ENCODE data around the gene FAM219B. TPM values are rescaled to one million over a fixed set of nuclear protein-coding genes. Genes with fewer than 3 reads are reported as not detected.
A peak's percentile ranks its signal among the peaks of the same experiment; 100 is the strongest.

The FAM219B gene
- total RNA-seq, 1 donor from 2014 or later = 110 TPM

DNA sequence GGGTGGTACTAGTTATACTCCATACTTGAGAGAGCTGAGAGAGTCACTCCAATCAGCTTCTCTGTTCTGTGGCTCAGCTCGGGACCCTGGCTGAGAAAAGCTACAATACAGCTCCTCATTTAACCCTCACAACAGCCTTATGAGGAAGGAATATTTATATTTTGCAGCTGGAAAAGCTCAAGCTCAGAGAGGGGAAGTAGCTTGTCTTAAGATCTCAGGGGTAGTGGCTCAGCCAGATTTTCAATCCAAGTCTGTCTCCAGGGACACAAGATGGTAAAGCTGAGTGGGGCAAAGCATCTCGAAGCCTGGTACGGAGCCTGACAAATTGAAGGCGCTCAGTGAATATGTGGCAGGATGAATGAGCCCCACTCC lies 48.3 kb downstream of the FAM219B start:
- intact Hi-C loops (cut with micrococcal nuclease) = no loop called here
- ATAC-seq = no peak
- DNase-seq = no peak

DNA sequence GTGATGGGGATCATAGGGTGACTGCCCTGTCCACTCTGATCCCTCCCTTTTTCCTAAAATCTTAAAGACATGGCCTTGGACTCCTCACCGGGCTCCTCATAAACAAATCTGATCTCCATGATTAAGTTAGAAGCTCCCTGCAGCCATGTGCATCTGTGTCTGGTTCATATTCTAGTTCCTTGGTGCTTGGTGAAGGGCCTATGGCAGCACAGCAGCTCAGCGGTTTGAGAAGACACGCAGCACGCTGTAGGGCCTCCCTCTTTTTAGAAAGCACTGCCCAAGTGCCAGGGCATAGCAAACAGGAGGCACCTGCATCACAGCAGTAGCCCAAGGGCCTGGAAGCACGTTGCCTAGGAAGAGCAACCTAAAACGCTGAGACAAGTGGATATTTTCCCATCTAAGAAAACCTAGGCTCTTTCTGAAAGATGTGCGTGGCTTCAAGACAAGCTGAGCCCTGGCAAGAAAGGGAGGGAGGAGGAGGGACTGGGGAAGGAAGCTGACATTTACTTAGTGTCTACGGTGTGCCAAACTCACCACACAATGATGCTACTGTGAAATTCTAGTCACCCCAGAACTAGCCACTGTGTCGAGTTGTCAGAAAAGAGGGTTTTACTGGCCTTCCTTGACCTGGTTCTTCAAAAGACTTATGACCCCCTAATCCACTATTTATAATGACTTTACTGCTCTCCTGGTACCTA lies 48.8 kb downstream of the FAM219B start:
- ATAC-seq (no peak), DNase-seq (no peak)
- intact Hi-C loops (cut with micrococcal nuclease) = no loop called here

DNA sequence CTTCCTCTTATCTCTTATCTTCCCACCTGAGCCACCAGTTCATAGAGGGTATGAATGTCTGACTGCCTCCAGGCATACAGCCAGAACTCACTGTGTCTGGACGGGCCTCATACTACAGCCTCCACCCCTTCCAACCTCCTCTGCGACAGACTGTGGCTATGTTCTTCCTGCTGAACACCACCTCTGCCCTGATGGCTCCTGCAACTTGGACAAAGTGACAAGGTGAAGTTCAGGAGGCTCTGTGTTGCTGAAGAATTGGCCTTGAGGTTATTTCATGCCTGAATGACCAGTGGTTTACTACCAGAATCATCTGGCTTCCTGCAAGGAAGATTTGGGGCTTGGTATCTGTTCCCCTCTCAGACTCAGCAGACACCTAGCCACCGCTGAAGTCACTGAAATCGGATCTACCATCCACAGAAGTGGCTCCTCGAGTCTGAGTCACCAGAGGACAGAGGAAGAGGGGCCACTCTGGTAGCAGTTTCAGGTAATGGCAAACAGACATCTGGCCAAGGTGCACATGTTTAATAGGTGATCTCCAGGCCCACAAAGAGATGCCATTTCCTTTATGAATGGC lies 49.5 kb downstream of the FAM219B start:
- ATAC-seq (peak; percentile 71), DNase-seq (no peak)
- intact Hi-C loops (cut with micrococcal nuclease) = no loop called here

DNA sequence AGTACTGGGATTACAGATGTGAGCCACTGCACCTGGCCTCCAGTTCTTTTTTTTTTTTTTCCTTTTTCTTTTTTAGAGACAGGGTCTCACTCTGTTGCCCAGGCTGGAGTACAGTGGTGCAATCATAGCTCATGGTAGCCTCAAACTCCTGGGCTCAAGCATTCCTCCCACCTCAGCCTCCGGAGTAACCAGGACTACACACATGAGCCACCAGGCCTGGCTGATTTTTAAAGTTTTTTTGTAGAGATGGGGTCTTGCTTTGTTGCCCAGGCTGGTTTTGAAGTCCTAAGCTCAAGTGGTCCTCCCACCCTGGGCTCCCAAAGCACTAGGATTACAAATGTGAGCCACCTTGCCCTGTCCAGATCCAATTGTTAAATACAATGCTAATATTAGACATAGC lies 50.1 kb downstream of the FAM219B start:
- intact Hi-C loops (cut with micrococcal nuclease) = no loop called here
- DNase-seq (no peak), ATAC-seq (no peak)

DNA sequence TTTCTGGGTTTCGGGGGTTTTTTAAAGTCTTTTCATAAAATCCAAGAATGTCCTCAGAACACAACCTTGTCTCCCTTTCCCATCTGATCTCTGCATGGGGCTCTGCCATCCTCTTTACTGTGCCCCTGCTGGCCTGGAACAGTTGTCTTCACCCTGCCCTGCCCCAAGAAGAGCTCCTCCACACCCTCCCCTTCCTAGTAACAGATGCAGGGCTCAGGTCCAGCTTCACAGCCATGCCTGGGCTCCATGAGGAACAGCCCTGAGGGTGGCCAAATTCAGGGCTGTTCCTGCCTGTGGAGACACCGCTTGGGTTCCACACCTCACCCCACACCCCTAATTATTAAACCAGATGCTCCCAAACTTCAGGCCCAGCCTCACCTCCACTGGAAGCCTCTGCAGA lies 50.8 kb downstream of the FAM219B start:
- peak; percentile 69 for ATAC-seq
- no peak for DNase-seq
- intact Hi-C loops (cut with micrococcal nuclease) = no loop called here

DNA sequence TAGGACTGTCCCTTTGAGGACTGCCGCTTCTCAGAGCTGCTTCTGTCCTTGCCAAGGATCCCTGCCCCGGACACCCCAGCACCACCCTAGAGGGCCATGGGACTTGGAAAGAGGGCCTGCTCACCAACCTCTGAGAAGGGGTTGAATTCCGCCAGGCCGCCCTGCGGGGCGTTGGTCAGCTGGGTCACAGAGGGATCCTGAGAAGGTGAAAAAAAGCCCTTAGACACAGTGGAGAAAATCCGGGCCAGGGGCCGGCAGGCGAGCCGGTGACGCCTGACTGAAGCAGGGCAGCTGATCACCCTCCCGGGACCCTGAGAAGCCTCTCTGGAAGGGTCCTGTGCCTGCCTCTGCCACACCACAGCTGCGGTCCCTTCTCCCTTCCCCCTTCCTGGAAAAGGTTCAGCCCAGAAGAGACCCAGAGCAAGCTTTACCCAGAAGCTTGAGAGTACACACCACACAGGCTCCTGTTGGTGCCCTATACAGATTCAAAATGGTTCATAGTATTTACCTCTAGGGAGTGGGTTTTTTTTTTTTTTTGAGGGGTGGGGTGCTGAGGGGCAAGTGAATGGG lies 52.1 kb downstream of the FAM219B start:
- ATAC-seq (no peak), DNase-seq (no peak)
- intact Hi-C loops (cut with micrococcal nuclease) = no loop called here

DNA sequence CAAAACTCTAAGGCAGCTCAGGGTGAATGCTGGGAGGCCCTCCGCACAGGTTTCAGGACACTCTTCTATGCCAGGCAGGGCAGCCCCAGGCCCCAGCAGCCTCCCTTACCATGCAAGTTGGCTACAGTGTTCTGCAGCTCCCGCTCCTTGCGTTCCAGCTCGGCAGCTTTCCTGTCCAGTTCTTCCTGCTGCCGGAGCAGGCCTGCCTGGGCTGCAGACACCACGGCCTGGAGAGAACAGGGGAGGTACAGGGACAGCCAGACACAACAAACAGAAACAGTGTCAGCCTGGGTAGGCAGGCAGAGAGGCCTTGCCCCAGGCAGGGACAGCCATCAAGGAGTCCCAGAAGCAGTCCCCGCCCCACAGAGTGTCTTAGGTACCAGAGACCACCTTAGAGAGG lies 54.7 kb downstream of the FAM219B start:
- ATAC-seq (no peak), DNase-seq (no peak)
- intact Hi-C loops (cut with micrococcal nuclease) = no loop called here

DNA sequence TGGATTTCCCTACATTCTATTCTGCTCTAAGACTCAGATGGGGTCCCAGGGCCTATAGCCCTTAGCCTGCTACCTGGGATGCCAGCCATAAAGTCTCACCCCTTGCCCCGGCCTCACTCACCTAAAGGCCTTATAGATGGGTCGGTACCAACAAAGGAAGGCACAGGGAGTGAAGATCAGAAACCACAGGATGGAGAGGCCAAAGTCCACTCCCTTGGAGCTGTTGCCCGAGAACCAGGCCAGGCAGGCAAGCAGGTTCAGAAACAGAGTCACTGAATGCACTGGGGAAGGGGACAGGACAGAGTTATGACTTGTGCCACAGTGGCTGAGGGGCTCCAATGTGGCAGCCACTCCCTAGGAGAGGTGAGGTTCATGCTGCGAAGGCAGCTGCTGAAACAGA lies 56.3 kb downstream of the FAM219B start:
- ATAC-seq = no peak
- DNase-seq = no peak
- intact Hi-C loops (cut with micrococcal nuclease) = no loop called here

Other genes starting within 250 kb of the FAM219B start
- 16.1 TPM for gene EDC3, start 210.8 kb downstream of the FAM219B start, total RNA-seq
- gene CYP1A1, start 181.3 kb downstream of the FAM219B start, total RNA-seq = 0.45 TPM
- gene CYP1A2, start 158.0 kb downstream of the FAM219B start, total RNA-seq = not detected
- 45.8 TPM for gene CSK, start 124.8 kb downstream of the FAM219B start, total RNA-seq
- gene LMAN1L, start 94.0 kb downstream of the FAM219B start, total RNA-seq = 23.5 TPM
- gene CPLX3, start 80.2 kb downstream of the FAM219B start, total RNA-seq = 4.1 TPM
- 47.5 TPM for gene ULK3, start 63.7 kb downstream of the FAM219B start, total RNA-seq
- gene SCAMP2, start 33.5 kb downstream of the FAM219B start, total RNA-seq = 46.2 TPM
- 53.7 TPM for gene MPI, start 16.8 kb downstream of the FAM219B start, total RNA-seq
- 1,577 TPM for gene COX5A, start 31.2 kb upstream of the FAM219B start, total RNA-seq
- 2.3 TPM for gene RPP25, start 49.9 kb upstream of the FAM219B start, total RNA-seq
- gene SCAMP5, start 88.7 kb upstream of the FAM219B start, total RNA-seq = 2.8 TPM
- gene PPCDC, start 116.7 kb upstream of the FAM219B start, total RNA-seq = 5.1 TPM

All from left ventricle myocardium superior (tissue), 1 donor.